Subcutaneous adipose tissue (tissue), 4 donors: ENCODE data around the gene PYROXD2. TPM values are rescaled to one million over a fixed set of nuclear protein-coding genes. Genes with fewer than 3 reads are reported as not detected.

Experiments used
- total RNA-seq, 4 donors: library from RNA; depleted of rRNA; stranded (reverse); fragments of >200 nt; gene quantifications; one replicate each; pipeline ENCODE4 v1.1.0, GENCODE V29; 2016
- TF ChIP-seq, protein P1 (sequence below): fragments of 450-650 bp; IDR thresholded peaks from one replicate; pipeline ENCODE4 v1.5.1; 2016; ENCODE audit warnings: low read depth, mild to moderate bottlenecking, control low read depth, antibody characterized with exemption, moderate library complexity

PYROXD2 gene
- total RNA-seq, 4 donors from 2014 or later, result 11.2 to 23.6 (median 16.0) TPM

DNA sequence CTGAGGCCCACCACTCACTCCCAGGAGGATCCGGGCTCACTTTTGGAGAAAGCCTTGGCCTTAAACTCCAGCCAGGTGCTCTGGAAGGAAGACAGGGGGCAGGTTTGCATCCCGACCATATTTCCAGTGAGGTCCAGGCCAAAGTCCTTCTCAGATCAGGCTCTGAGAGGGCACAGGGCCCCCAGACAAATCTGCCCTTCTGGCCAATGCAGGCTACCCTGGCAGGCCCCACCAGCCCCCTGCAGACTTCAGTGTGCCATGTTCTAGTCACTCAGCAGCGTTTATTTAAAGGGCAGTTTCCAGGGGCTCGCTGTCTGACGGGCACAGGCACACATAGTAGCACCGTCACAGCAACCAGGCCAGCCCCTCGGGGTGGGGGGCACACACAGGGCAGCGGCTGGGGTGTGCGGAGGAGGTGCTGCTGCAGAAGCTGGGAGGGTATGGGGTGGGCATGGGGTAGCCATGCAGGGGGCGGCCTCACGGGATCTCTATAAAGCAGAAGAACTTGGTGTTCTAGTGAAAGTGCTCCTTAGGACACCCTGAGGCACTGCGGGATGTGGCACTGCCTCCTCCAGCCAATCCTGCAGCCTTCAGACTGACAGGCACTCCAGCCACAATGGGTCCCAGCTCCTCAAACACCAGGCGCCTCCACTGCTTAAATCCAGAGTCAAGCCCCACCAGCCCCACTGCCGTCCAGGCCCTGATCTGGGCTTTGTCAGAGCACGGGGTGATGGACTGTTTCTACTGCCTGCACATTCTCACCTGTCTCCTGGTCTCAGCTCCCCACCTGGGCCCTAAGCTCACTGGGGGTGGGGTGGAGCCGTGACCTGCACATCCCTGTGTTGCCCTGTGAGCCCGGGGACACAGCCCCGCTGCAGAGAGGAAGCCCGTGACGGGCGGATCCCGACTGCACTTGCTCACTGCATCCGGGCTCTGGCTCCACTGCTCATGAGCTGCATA is 9.6 kb upstream of the PYROXD2 start:
- TF ChIP-seq, protein P1, sequence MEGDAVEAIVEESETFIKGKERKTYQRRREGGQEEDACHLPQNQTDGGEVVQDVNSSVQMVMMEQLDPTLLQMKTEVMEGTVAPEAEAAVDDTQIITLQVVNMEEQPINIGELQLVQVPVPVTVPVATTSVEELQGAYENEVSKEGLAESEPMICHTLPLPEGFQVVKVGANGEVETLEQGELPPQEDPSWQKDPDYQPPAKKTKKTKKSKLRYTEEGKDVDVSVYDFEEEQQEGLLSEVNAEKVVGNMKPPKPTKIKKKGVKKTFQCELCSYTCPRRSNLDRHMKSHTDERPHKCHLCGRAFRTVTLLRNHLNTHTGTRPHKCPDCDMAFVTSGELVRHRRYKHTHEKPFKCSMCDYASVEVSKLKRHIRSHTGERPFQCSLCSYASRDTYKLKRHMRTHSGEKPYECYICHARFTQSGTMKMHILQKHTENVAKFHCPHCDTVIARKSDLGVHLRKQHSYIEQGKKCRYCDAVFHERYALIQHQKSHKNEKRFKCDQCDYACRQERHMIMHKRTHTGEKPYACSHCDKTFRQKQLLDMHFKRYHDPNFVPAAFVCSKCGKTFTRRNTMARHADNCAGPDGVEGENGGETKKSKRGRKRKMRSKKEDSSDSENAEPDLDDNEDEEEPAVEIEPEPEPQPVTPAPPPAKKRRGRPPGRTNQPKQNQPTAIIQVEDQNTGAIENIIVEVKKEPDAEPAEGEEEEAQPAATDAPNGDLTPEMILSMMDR, result no peak

DNA sequence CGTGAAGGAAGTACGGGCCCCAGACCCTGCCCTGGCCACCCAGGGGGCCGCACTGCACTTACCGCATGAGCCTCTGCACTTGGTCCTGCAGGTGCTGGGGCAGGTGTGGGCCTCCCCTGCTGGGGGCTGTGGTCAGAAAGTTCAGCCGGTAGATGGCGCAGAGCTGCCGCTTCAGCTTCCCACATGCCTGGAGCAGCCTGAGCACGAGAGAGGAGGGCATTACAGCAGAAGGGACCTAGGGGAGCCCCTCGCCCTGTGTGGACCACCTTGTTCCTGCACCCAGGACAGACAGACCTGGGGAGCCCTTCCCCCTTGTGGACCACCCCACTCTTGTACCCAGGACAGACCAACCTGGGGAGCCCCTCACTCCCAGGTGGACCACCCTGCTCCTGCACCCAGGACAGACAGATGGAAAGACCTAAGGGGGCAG is 8.7 kb upstream of the PYROXD2 start:
- TF ChIP-seq, protein P1, result no peak

DNA sequence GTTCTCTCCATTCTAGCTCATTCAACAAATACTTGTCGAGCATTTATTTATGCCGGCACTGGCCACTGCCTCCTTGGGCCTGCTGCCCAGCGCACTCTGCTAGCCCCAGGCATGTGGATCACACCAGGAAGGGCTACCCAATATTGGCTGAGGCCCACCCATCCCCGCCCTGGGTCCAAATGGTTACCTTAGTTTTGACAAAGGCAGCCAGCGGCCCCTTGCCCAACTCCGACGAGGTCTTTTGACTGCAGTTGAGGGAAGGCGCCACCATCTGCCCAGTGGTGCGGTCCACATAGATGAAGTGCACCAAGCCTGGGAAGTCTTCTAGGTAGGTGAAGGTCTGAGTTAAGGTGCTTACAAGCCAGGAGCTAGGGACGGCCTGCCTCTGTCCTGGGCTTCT is 7.2 kb upstream of the PYROXD2 start:
- TF ChIP-seq, protein P1, result no peak

DNA sequence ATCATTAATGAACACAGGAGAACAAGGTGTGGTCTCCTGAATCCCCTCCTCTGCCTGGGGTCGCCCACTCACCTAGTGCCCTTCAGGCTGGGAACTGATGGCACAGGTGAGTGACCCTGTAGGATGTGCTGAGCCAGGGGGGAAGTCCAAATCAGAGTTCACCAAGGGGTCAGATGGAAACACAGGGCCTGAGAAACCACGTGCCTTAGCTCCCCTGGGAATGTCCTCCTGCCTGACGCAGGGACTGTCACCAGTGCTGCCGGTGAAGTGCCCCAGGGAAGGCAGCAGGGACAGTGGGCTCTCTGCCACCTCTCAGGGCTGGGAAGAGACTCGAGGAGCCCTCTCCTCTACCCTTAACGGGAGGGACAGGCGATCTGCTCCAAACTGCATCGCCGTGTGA is 5.8 kb upstream of the PYROXD2 start:
- TF ChIP-seq, protein P1, result no peak

DNA sequence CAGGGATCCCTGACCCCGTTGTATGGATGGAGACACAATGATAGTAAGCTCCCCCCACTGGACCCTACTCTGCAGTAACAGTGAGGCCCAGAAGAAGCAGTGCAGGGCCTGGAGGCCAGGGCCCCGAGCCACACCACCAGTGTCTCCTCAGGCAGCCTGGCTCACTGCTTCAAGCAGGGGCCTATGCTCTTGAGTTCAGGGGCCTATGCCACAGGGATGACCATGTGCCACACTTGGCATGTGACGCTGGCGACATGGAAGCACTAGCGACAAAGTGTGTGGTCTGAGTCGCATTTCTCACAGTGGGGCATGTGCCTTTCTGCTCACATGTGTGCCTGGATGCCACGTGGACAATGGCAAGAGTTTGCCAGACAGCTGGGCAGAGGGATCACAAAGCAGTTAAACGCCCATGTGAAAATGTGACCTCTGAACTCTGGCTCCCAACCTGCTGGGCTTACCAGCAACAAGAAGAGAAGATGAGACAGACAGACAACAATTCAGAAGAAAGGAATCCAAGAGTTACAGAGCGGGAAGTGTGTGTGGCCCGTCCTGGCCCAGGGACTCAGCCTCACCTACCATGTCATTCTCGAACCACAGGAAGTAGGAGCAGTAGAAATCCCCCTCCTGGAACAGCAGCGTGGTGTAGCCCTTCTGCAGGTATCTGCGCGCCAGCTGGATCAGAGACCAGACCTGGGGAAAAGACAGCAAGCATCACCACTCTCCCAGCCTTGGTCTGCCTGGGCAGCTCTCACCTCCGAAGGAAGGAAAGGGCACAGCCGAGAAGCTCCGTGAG is 4.7 kb upstream of the PYROXD2 start:
- TF ChIP-seq, protein P1, result no peak

DNA sequence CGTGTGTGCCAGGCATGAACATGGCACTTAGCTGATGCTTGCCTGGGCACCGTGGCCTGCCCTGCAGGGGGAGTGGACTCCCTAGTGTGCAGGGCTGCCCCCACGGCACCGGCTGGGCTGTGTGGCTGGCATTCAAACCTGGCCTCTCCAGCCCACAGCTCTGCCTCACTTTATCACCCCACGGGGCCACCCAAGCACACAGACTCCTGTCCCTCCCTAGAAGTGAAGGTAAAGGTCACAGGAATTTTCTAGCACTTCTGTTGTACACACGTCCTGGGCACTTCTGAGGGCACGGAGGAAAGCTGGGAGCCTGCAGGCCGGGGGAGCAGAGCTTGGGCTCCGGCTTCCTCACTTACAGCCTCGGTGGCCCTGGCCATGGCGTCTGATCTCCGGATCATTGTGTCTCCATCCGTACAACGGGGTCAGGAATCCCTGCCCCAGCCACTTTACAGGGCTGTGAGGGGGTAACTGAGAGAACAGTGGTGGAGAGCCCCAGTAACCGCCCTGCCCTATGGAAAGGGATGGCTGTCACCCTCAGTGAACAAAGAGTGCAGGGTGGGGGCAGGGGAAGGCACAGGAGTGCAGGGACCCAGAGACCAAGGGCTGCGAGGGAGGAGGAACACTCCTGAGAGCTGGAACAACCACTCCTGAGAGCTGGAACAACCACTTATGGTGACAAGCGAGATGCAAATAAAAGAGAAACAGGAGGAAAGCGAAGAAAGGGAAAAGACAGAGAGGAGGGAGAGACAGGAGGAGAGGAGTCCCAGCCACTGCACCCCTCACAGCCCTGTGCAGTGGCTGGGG is 3.9 kb upstream of the PYROXD2 start:
- TF ChIP-seq, protein P1, result no peak
